Activated CD8-positive, alpha-beta memory T cell treated with anti-CD3 and anti-CD28 coated beads, Interleukin-2, amount 10 ng/mL, durations not matched to agents 7 days and 5 days (primary cell): Measurements from ENCODE around the gene SEMA5A. TPM values are rescaled to one million over a fixed set of nuclear protein-coding genes. Genes with fewer than 3 reads are reported as not detected.

Source experiments
- ATAC-seq: fragments of 150-1000 bp; cut with Tn5 transposase; one replicate; pipeline ENCODE4 v1.10.0; 2021; ENCODE audit warnings: moderate library complexity
- CTCF ChIA-PET: fragments of 350-600 bp; sonication (Branson Sonifier 250); formaldehyde crosslinking; loops from one replicate; lab custom pipeline; 2021; ENCODE audit warnings: antibody characterized with exemption; lab: Charles Lee
- DNase-seq: peaks from one replicate; pipeline ENCODE4 v3.0.0-alpha.2; 2020
- H3K27ac Mint-ChIP-seq: one replicate; pipeline ENCODE4 v1.8.0; 2021; ENCODE audit warnings: mild to moderate bottlenecking, mixed read lengths
- H3K27me3 Mint-ChIP-seq: one replicate; pipeline ENCODE4 v1.8.0; 2021; ENCODE audit warnings: mixed read lengths
- H3K36me3 Mint-ChIP-seq: one replicate; pipeline ENCODE4 v1.8.0; 2021; ENCODE audit warnings: mild to moderate bottlenecking, mixed read lengths
- H3K4me1 Mint-ChIP-seq: one replicate; pipeline ENCODE4 v1.8.0; 2021; ENCODE audit warnings: mixed read lengths
- H3K4me3 Mint-ChIP-seq: one replicate; pipeline ENCODE4 v1.8.0; 2021; ENCODE audit warnings: mild to moderate bottlenecking, moderate library complexity, mixed read lengths
- H3K9me3 Mint-ChIP-seq: one replicate; pipeline ENCODE4 v1.8.0; 2022; ENCODE audit warnings: low read depth, mixed read lengths
- total RNA-seq, 2 experiments: library from RNA; stranded (reverse); gene quantifications; one replicate each; pipeline ENCODE4 v1.2.3, GENCODE V29; 2021

Gene SEMA5A
- total RNA-seq, 2 experiments from 2014 or later = 0.02 TPM; not detected in 1

DNA sequence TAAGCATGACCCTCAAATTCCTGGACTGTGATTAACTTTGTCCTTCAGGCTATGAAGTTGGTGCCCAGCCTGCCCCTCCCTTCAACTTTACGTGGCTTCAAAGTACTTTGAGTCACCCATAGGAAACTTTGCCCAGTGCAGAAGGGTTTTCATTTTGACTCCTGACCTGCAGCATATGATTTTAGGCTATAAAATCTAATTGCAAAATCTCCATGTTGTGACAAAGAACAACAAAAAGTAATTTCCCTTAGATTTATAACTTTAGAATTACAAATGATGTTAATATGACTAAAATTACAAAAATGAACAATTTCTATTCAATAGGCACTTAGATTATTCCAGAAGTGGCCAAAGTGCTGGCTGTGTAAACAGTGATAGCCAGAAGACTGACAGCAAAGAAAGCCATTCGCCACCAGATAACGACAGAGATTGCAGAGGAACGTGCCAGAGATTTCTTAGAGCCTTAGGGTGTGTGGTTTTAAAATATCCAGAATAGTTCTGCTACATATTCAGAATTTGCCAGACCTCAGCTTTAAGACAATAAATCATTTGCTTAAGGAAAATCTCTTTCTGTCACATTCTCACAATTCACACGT lies 197.4 kb downstream of the SEMA5A start:
- ATAC-seq = no peak
- Mint-ChIP-seq H3K27ac (no peak overlapping the region), H3K4me3 (no peak overlapping the region), H3K27me3 (no peaks in the 10 kb centered on the region), H3K36me3 (no peaks in the 10 kb centered on the region), H3K9me3 (no peaks in the 10 kb centered on the region), H3K4me1 (no peaks in the 10 kb centered on the region)
- DNase-seq = no peak
- CTCF ChIA-PET = no interaction called here

DNA sequence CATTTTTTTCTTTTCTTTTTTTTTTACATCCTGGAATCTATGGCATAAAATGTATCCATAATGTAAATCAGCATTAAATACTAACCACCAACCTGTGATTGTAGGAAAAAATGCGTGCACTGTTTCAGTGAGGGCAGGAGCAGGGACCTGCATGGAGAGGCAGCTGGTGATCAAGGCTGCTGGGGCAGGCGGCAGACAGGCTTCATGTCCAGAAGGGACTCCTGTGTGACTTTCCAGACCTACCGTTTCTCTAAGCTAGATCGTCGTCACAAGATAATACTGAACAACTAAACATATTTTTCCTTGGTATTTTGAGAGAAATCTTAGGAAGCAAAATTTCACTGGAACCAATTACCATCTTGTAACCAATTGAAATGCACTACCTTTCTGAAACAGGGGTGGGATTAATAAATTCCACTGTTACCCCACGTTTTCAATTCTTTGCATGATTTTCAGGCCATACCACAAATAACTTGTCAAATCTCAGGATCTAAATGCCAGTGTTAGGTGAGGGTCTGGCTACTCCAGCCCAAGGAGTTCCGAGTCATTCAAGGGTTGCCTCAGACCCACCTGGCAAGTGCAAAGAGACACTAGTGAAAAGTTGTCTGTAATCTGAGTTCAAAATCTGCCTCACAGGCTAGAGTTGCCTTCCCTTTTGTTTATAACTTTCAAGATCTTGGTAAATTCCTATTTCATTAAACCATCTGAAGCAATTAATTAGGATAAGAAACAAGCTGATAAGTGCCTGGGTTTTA lies 198.2 kb downstream of the SEMA5A start:
- Mint-ChIP-seq H3K4me3 (no peak overlapping the region), H3K27me3 (no peaks in the 10 kb centered on the region), H3K36me3 (no peaks in the 10 kb centered on the region), H3K4me1 (no peaks in the 10 kb centered on the region), H3K9me3 (no peaks in the 10 kb centered on the region), H3K27ac (no peak overlapping the region)
- CTCF ChIA-PET = no interaction called here
- ATAC-seq (no peak), DNase-seq (no peak)

DNA sequence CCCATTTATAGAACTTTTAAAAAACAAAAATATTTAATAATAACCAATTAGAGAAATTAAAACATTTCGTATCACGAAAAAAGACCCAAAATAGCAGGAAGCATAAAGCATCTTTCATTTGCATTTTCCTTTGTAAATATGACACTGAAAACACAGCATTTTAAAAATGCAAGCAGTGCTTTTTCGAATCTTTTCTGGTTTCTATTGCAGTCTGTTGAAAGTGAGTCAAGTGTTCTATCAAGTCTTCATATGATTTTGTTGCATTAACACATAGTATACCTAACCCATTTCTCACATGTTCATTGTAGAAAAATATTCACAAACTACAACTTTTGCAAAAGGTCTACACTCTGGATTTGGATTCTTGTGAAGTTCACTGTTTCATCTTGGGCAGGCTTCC lies 198.8 kb downstream of the SEMA5A start:
- Mint-ChIP-seq H3K4me1 (no peaks in the 10 kb centered on the region), H3K27ac (no peak overlapping the region), H3K4me3 (no peak overlapping the region), H3K9me3 (no peaks in the 10 kb centered on the region), H3K36me3 (no peaks in the 10 kb centered on the region), H3K27me3 (no peaks in the 10 kb centered on the region)
- no peak for ATAC-seq
- DNase-seq = no peak
- CTCF ChIA-PET = no interaction called here

DNA sequence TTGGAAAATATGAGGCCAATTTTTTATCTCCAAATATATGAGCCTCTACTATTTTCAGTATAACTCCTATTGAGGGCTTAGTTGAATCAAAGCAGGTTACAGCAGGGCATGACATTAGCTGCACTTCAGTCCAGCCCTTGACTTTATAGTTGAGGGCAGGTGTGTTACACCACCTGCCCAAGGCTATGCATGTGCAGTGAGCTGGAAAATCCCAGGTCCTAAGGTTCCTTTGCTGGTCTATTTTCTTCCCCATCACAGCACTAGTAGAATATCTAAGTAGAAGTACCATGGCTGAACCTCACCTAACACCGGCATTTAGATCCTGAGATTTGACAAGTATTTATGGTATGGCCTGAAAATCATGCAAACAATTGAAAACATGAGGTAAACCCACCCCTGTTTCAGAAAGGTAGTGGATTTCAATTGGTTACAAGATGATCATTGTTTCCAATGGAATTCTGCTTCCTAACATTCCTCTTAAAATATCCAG lies 201.1 kb downstream of the SEMA5A start:
- Mint-ChIP-seq H3K4me1 (no peaks in the 10 kb centered on the region), H3K36me3 (no peaks in the 10 kb centered on the region), H3K9me3 (no peaks in the 10 kb centered on the region), H3K27ac (no peak overlapping the region), H3K27me3 (no peaks in the 10 kb centered on the region), H3K4me3 (no peak overlapping the region)
- CTCF ChIA-PET = no interaction called here
- no peak for ATAC-seq
- no peak for DNase-seq

DNA sequence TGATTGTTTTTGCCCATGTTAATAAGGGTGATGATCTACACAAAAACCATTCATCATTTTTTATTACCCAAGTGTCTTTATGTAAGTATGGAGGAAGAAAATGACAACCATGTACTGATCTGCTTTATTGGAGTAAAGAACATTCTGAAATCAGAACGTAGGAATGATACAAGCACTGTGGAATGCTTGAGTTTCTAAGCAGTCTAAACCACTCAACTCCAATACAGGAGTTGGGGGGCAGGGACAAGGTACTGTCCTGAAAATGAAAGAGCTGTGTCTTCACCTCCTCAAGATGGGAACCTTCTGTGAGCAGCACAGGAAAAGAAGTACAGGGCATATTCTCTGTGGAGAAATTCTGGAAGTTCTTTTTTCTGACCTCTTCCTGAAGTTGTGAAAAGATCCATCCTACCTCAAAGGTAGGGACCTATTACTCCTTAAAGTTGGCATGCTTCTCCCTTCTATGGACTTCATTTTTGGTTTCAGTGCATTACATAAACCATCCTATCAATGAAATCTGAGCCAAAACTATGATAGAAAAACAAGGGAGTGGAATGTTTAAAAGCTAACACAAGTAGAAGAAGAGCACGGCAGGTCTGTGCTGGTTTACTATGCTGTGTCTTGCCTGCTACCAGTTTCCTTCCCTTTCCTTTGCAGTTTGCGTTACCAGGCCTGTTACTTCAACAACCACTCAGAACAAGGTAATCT lies 202.6 kb downstream of the SEMA5A start:
- Mint-ChIP-seq H3K27me3 (no peaks in the 10 kb centered on the region), H3K4me3 (no peak overlapping the region), H3K4me1 (no peaks in the 10 kb centered on the region), H3K36me3 (no peaks in the 10 kb centered on the region), H3K27ac (no peak overlapping the region), H3K9me3 (peaks cover 6% of the 10 kb centered on the region)
- CTCF ChIA-PET = no interaction called here
- DNase-seq (no peak), ATAC-seq (no peak)

DNA sequence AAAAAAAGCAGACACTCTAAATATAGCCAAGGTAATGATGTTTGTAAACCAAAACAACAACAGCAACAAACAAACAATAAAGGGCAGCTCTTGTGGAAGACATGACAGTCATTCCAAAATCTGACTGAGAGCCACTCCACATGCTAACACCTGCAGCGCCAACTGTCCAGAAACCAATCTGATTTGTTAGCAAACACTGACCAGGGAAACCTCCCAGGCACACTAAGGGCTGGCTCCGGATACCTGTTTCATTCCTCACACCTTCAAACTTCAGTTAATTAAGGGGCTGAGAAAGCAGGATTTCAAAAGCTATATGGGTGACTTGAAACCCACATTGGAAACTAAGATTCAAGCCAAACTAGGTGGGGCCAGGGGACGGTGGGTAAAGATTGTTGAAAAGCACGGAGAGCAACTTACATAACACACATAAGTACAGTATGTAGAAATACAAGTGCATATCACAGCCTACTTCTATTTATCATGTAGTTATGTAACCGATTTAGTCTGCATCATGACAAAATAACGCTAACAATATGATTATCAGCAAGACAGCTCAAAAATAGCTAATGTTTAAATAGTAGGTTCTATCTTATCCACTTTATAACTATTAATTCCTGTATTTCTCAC lies 203.6 kb downstream of the SEMA5A start:
- Mint-ChIP-seq H3K4me3 (no peak overlapping the region), H3K4me1 (no peaks in the 10 kb centered on the region), H3K27ac (no peak overlapping the region), H3K9me3 (peaks cover 7% of the 10 kb centered on the region), H3K36me3 (no peaks in the 10 kb centered on the region), H3K27me3 (no peaks in the 10 kb centered on the region)
- CTCF ChIA-PET = no interaction called here
- no peak for ATAC-seq
- no peak for DNase-seq

DNA sequence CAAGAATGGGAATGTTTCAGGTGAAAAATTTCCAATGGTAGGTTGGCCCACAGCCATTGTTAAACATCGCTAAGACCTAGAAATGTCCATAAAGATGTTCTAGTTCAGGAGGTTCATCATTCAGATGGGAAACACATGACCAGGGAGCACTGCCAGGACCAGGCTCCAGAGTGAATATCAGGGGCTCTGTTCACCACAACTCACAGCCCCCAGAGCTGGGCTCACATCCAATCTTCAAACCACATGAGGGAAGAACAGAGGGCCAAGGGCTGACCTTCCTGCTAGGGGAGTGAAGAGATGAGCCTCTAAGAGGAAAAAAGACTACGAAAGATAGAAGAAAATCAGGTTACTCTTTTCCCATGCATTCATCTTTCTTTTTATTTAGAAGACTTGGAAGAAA lies 205.8 kb downstream of the SEMA5A start:
- Mint-ChIP-seq H3K9me3 (peaks cover 9% of the 10 kb centered on the region), H3K27ac (no peak overlapping the region), H3K36me3 (no peaks in the 10 kb centered on the region), H3K4me1 (no peaks in the 10 kb centered on the region), H3K4me3 (no peak overlapping the region), H3K27me3 (no peaks in the 10 kb centered on the region)
- ATAC-seq (no peak), DNase-seq (no peak)
- CTCF ChIA-PET = no interaction called here

DNA sequence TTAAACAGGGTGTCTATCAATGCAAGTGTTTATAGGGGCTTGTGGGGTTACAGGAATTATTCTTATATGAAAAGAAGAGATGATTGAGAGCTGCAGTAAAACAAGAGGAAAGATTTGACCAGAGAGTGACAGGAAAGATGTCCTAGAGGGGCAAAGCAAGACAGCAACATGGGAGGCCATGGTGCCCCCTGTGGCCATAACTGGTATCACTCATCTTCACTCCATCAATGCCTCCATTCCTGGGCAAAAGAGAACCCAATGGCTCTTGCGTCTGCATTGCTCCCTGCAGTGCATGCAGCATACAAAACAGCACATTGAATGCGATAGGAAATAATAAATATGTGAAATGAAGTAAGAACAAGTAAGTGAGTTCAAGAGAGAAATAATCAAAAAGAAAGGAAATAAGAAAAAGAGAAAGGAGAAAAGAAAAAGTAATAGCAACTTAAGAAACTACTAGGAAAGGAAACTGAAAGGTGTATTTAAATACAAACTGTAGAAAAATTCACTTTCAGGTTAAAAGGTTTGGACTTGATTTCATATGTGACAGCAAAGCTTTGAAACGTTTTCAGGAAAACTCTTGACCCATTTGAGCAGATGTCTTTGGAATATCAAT lies 206.6 kb downstream of the SEMA5A start:
- ATAC-seq = no peak
- peaks cover 11% of the 10 kb centered on the region for H3K9me3 Mint-ChIP-seq

DNA sequence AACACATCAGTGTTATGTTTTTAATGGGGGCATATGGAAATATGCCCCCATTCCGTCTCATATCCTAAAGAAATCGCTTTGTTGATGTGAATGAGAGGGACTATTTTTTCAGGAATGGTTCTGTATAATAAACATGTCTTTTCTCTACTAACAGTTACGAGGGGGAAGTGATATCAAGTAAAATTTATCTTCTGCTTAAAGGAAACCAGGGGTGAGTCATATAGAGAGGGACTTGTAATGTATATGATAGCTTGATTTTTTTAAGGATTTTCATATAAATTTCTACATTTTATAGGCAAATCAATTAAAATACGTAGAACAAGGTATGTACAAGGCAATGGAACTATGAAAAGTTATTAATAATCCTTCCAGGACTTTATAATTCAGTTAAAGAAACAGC lies 207.1 kb downstream of the SEMA5A start:
- H3K36me3 Mint-ChIP-seq = no peaks in the 10 kb centered on the region
- ATAC-seq (no peak), DNase-seq (no peak)
- no peaks in the 10 kb centered on the region for H3K4me1 Mint-ChIP-seq
- H3K9me3 Mint-ChIP-seq = peaks cover 11% of the 10 kb centered on the region
- H3K27me3 Mint-ChIP-seq = no peaks in the 10 kb centered on the region
- CTCF ChIA-PET = no interaction called here
- H3K4me3 Mint-ChIP-seq = no peak overlapping the region
- no peak overlapping the region for H3K27ac Mint-ChIP-seq

More for the DNA sequence above, 206.6 kb downstream of the SEMA5A start:
- H3K4me3 Mint-ChIP-seq = no peak overlapping the region
- CTCF ChIA-PET = no interaction called here
- DNase-seq = no peak
- no peaks in the 10 kb centered on the region for H3K36me3 Mint-ChIP-seq
- no peak overlapping the region for H3K27ac Mint-ChIP-seq
- no peaks in the 10 kb centered on the region for H3K4me1 Mint-ChIP-seq
- no peaks in the 10 kb centered on the region for H3K27me3 Mint-ChIP-seq

DNA sequence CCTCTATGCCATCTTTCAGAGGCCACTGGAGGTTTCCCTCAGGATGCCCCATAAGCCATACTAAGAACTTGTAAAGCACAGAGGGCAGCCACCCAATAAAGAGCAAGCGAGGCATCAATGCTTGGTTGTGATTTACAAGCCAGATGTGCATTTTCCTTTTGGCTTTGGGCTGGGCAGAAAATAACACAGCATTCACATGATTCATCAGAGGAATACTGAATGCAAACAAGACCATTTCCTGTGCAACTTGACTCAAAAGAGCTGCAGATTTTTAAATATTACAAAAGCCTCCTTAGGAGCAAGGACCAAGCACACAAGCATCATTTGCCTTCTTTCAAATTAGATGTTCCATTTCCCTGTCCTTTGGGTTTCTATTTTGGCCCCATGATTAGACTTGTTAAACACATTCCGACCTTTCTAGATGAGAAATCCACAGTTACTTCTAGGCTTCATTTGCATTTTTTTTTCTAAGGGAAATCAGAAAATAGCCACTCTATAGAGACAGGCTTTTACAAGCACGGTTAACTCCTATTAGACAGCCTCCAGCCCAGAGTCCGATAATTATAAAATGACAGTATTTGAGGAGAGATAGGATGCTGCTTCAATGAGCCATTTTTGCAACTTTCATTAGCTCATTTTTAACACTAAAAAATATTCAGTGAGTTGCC lies 207.8 kb downstream of the SEMA5A start:
- H3K4me1 Mint-ChIP-seq = no peaks in the 10 kb centered on the region
- H3K36me3 Mint-ChIP-seq = no peaks in the 10 kb centered on the region
- CTCF ChIA-PET = no interaction called here
- H3K4me3 Mint-ChIP-seq = no peak overlapping the region
- H3K27ac Mint-ChIP-seq = no peak overlapping the region
- H3K9me3 Mint-ChIP-seq = peaks cover 11% of the 10 kb centered on the region
- no peaks in the 10 kb centered on the region for H3K27me3 Mint-ChIP-seq
- ATAC-seq (no peak), DNase-seq (no peak)

DNA sequence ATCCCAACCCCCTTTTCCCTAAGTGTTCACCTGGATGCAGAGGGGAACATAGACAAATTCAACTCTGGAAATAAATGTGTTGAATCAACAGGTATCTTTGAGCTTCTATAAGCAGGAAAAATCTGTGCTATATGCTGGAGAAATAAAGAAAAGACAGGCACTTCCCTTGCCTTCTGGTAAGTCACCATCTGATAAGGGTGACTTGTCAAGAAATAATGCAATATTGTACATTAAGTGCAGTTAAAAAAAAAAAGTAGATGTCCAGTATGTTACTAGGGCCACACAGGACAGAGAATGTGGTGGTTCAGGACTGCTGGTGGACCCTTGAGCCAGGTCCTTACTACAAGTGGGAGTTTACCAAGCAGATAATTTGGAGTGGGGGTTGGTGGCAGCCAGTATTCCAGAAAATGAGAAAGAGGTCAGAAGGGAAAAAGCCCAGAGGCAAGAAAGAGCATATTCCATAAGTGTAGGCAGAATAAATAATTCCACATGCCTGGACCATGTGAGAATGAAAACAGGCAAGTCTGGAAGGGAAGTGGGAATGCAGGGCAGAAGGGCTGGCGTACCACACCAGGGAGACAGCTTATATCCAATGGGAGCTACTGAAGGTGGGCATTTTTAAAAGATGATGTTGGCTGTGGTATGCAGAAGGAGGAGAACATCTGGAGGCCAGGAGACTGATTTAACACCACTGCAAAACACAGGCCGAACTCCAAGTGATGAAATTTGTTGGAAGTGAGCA lies 209.9 kb downstream of the SEMA5A start:
- Mint-ChIP-seq H3K4me3 (no peak overlapping the region), H3K9me3 (peaks cover 11% of the 10 kb centered on the region), H3K4me1 (no peaks in the 10 kb centered on the region), H3K27ac (no peak overlapping the region), H3K36me3 (no peaks in the 10 kb centered on the region), H3K27me3 (no peaks in the 10 kb centered on the region)
- DNase-seq (no peak), ATAC-seq (no peak)
- CTCF ChIA-PET = no interaction called here

DNA sequence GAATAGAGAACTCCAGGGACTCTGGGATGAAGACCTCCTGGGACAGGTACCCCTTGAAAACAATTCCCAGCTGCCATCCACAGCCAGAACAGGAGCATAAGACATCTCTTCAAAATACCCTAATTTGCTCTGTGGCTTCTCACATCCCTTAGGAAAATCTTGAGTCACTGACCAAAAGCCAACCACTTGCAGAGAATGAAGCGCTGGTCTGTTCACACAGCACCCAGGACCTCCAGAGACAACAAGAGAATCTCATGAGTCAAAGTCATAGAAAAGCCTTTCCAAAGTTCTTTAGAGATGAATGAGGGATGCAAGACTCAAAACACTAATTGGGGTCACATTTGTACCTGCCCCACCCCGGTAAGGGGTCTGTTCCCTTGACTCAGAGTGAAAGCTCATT lies 210.6 kb downstream of the SEMA5A start:
- Mint-ChIP-seq H3K27me3 (no peaks in the 10 kb centered on the region), H3K4me3 (no peak overlapping the region), H3K27ac (no peak overlapping the region), H3K36me3 (no peaks in the 10 kb centered on the region), H3K4me1 (no peaks in the 10 kb centered on the region), H3K9me3 (peaks cover 11% of the 10 kb centered on the region)
- DNase-seq (no peak), ATAC-seq (no peak)
- CTCF ChIA-PET = no interaction called here
